HG03159 (cell line): ENCODE measurements around the gene UHRF2.

ENCODE experiments used
- ATAC-seq: cut with Tn5 transposase; IDR thresholded peaks from one replicate; pipeline ENCODE4 v1.9.1; 2021; ENCODE audit warnings: mild to moderate bottlenecking, moderate library complexity; ENCODE audit not compliant: unreplicated experiment

The UHRF2 gene

GRCh38 chr9:6553866-6554265, 140.9 kb downstream of the UHRF2 start:
- no peak for ATAC-seq
